RWPE2 (cell line): ENCODE results near the gene MOGAT2.

Experiments
- ATAC-seq: fragments of 200-7000 bp; cut with Tn5 transposase; 3 replicates; pipeline ENCODE4 v1.9.1; 2021; ENCODE audit warnings: low read depth
- DNase-seq: peaks from one replicate; pipeline ENCODE4 v3.0.0-alpha.2; 2020; ENCODE audit warnings: low spot score
- H3K27ac ChIP-seq: fragments of 450-650 bp; 2 replicates; pipeline ENCODE4 v1.5.1; 2017; ENCODE audit warnings: mild to moderate bottlenecking; ENCODE audit not compliant: poor library complexity, severe bottlenecking
- H3K27me3 ChIP-seq: fragments of 250-450 bp; sonication (Bioruptor Pico); 2 replicates; pipeline ENCODE4 v1.5.1; 2021; ENCODE audit warnings: mild to moderate bottlenecking, moderate library complexity; ENCODE audit not compliant: insufficient read depth, poor library complexity, severe bottlenecking
- H3K36me3 ChIP-seq: fragments of 250-450 bp; sonication (Bioruptor Pico); 2 replicates; pipeline ENCODE4 v1.5.1; 2020; ENCODE audit warnings: low read depth, mild to moderate bottlenecking, moderate library complexity
- H3K4me1 ChIP-seq: fragments of 250-450 bp; sonication (Bioruptor Pico); 2 replicates; pipeline ENCODE4 v1.5.1; 2021; ENCODE audit warnings: mild to moderate bottlenecking, moderate library complexity; ENCODE audit not compliant: insufficient read depth, poor library complexity, severe bottlenecking
- H3K4me3 ChIP-seq: fragments of 250-450 bp; sonication (Bioruptor Pico); 2 replicates; pipeline ENCODE4 v1.5.1; 2021; ENCODE audit warnings: mild to moderate bottlenecking, moderate library complexity; ENCODE audit not compliant: severe bottlenecking
- H3K9me3 ChIP-seq: fragments of 250-450 bp; sonication (Bioruptor Pico); 2 replicates; pipeline ENCODE4 v1.5.1; 2021; ENCODE audit warnings: mild to moderate bottlenecking, moderate library complexity; ENCODE audit not compliant: severe bottlenecking
- TF ChIP-seq, protein P1 (sequence below): fragments of 450-650 bp; IDR thresholded peaks from one replicate; pipeline ENCODE4 v1.5.1; 2017; ENCODE audit warnings: mild to moderate bottlenecking, moderate library complexity; ENCODE audit not compliant: poor library complexity, severe bottlenecking

MOGAT2 gene

DNA sequence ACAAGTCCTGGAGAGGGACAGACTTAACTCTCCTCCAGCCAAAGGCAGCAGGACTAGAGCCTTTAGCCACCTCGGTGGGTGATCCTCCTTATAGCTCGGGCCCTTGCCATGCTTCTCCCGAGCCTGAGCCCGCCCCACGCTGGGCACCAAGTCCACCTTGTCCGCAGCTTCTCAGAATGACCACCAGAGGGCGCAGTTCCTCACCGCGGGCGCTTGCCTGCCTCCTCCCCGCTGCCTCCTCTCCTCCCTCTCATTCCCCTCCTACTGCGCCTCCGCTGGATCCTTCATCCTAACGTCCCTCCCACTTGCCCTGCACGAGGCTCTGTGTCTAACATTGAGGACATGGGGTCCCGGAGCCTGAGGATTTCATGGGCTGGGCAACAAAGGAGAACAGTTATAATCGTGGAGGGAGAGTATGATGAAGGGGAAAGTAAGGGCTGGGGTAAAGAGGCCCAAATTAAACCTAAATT is 11.3 kb upstream of the MOGAT2 start:
- Histone ChIP-seq H3K27me3 (no peaks in the 10 kb centered on the region), H3K36me3 (no peaks in the 10 kb centered on the region), H3K9me3 (no peaks in the 10 kb centered on the region), H3K27ac (no peak overlapping the region), H3K4me1 (no peaks in the 10 kb centered on the region), H3K4me3 (no peak overlapping the region)
- peak; percentile 87 for ATAC-seq
- DNase-seq = no peak
- TF ChIP-seq, protein P1, sequence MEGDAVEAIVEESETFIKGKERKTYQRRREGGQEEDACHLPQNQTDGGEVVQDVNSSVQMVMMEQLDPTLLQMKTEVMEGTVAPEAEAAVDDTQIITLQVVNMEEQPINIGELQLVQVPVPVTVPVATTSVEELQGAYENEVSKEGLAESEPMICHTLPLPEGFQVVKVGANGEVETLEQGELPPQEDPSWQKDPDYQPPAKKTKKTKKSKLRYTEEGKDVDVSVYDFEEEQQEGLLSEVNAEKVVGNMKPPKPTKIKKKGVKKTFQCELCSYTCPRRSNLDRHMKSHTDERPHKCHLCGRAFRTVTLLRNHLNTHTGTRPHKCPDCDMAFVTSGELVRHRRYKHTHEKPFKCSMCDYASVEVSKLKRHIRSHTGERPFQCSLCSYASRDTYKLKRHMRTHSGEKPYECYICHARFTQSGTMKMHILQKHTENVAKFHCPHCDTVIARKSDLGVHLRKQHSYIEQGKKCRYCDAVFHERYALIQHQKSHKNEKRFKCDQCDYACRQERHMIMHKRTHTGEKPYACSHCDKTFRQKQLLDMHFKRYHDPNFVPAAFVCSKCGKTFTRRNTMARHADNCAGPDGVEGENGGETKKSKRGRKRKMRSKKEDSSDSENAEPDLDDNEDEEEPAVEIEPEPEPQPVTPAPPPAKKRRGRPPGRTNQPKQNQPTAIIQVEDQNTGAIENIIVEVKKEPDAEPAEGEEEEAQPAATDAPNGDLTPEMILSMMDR = peak; percentile 91

DNA sequence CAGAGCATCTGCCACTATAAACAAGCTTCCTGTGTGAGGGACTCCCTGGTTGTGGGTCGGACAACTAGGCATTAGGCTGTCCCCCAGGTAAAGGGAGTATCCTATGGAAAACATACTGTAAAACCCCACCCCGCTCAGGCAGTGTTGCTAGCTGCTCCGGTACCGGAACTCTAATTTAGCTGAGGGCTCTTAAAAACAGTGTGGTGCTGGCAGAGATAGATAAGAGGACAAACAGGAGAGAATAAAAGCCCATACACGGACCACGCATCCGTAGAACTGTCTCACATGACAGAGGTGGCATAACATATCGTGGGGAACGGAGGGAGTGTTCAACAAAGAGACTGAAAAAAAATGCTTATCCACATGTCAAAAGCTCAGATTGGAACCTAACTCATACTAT is 3.4 kb upstream of the MOGAT2 start:
- Histone ChIP-seq H3K36me3 (no peaks in the 10 kb centered on the region), H3K4me3 (no peak overlapping the region), H3K27ac (no peak overlapping the region), H3K4me1 (no peaks in the 10 kb centered on the region), H3K9me3 (no peaks in the 10 kb centered on the region), H3K27me3 (no peaks in the 10 kb centered on the region)
- DNase-seq (no peak), ATAC-seq (no peak)
- TF ChIP-seq, protein P1 = no peak

DNA sequence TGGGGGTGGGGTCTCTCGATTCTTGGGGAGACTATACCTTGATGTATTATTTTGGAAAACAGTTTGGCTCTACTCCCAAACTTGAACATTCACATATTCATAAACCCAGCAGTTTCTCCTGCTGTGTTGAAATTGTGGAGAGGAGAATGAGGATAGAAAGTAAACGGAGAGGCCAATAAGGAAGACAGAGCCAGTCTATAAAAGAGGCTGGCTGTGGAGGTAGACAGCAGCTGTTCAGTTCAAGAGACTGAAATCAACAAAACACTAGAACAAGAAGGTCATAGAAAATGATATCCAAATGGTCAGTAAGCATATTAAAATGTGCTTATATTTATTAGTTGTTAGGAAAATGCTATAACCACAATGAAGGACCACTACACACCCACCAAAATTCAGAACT is 1.9 kb upstream of the MOGAT2 start:
- no peaks in the 10 kb centered on the region for H3K4me1 ChIP-seq
- TF ChIP-seq, protein P1 = no peak
- ATAC-seq (no peak), DNase-seq (no peak)
- H3K4me3 ChIP-seq = no peak overlapping the region
- H3K27ac ChIP-seq = no peak overlapping the region
- H3K9me3 ChIP-seq = no peaks in the 10 kb centered on the region
- no peaks in the 10 kb centered on the region for H3K27me3 ChIP-seq
- no peaks in the 10 kb centered on the region for H3K36me3 ChIP-seq

DNA sequence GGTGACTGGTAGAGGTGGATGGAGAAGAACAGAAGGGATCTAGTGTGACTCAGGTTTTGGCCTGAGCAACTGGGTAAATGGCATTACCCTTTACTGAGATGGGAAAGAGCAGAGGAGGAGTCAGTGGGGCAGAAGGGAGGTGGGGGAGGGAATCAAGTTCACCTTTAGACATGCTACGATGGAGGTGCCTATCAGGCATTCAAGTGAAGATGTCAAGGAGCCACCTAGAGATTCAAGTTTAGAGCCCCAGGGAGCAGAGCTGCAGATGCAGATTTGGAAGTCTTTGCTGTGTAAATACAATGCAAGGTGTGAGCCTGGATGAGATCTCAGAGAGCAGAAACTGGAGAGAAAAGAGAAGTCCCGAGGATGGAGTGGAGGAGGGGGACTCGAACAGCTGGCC is 979 bp upstream of the MOGAT2 start:
- Histone ChIP-seq H3K36me3 (no peaks in the 10 kb centered on the region), H3K27me3 (no peaks in the 10 kb centered on the region), H3K27ac (no peak overlapping the region), H3K4me3 (no peak overlapping the region), H3K9me3 (no peaks in the 10 kb centered on the region), H3K4me1 (no peaks in the 10 kb centered on the region)
- ATAC-seq = no peak
- TF ChIP-seq, protein P1 = no peak
- DNase-seq = no peak

DNA sequence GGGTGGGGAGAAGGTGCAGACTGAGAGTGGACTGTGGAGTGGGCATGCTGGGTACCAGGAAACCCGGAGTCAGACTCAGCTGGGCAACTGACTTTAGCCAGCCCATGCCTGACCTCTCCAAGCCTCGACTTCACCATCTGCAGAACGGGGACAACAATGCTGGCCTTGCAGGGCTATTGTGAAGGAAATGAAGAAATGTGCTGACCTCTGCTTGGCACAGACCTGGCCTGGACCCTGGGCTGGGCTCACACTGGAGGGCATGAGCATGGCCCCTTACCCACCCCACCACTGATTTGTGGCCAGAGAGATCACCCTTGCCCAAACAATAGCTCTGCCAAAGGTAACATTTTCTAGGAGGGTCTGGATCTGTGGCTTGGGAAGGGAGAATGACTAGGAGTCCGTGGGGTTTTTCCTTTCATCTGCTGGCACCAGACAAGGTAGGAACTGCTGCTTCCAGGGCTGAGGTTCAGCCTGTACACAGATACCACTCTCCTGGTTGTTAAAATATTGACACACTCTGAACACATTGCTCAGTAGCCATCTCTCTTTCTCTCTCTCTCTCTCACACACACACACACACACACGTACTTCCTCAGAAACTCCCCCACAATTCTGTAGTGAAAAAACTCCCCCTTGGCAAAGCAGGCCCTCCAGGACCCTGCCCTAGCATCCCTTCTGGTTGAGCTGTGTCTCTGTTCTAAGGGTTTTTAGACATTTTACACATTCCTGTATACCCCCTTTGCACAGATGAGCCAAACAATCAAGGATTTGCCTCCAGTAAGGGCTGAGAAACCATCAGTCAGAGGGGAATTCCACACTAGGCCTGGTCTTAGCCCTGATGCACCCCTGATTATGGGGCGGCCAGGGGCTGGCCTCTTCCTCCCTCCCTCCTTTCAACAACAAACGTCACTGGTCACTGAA is 1.0 kb downstream of the MOGAT2 start:
- Histone ChIP-seq H3K9me3 (no peaks in the 10 kb centered on the region), H3K27ac (no peak overlapping the region), H3K27me3 (no peaks in the 10 kb centered on the region), H3K36me3 (no peaks in the 10 kb centered on the region), H3K4me3 (no peak overlapping the region), H3K4me1 (no peaks in the 10 kb centered on the region)
- TF ChIP-seq, protein P1 = no peak
- no peak for DNase-seq
- ATAC-seq = no peak
